Activated T-cell treated with anti-CD3 and anti-CD28 coated beads, Interleukin-2, amount 50 U/mL, for 24 hours (primary cell): ENCODE data around the gene EXOC3.
"Not testable (repeated sequence)": the region's sequence is repeated elsewhere in the genome, so short reads cannot be mapped to it uniquely, and the experiment has no call there.

Experiments
- DNase-seq: peaks from one replicate; pipeline ENCODE4 v3.0.0-alpha.2; 2020
- H3K27ac Mint-ChIP-seq: 2 replicates; pipeline ENCODE4 v1.8.0; 2020; ENCODE audit warnings: mild to moderate bottlenecking, mixed read lengths
- H3K27me3 Mint-ChIP-seq: 2 replicates; pipeline ENCODE4 v1.8.0; 2020; ENCODE audit warnings: mixed read lengths
- H3K36me3 Mint-ChIP-seq: 2 replicates; pipeline ENCODE4 v1.8.0; 2020; ENCODE audit warnings: low read depth, mixed read lengths
- H3K4me1 Mint-ChIP-seq: 2 replicates; pipeline ENCODE4 v1.8.0; 2020; ENCODE audit warnings: low read depth, mixed read lengths
- H3K4me3 Mint-ChIP-seq: 2 replicates; pipeline ENCODE4 v1.8.0; 2020; ENCODE audit warnings: mild to moderate bottlenecking, moderate library complexity, mixed read lengths
- H3K9me3 Mint-ChIP-seq: 2 replicates; pipeline ENCODE4 v1.8.0; 2020; ENCODE audit warnings: mixed read lengths

EXOC3 gene

GRCh38 chr5:402219-402614, 40.8 kb upstream of the EXOC3 start:
- peaks cover 28% of the 10 kb centered on the region for H3K36me3 Mint-ChIP-seq
- H3K27me3 Mint-ChIP-seq: peaks cover 46% of the 10 kb centered on the region
- not testable (repeated sequence) for H3K27ac Mint-ChIP-seq, H3K4me3 Mint-ChIP-seq, H3K9me3 Mint-ChIP-seq, DNase-seq
- H3K4me1 Mint-ChIP-seq: peaks cover 47% of the 10 kb centered on the region

- Mint-ChIP-seq H3K9me3 (no peaks in the 10 kb centered on the region), H3K4me3 (no peak overlapping the region), H3K27ac (peak overlapping the region; percentile 32), H3K36me3 (peaks cover 28% of the 10 kb centered on the region), H3K4me1 (peaks cover 47% of the 10 kb centered on the region), H3K27me3 (peaks cover 46% of the 10 kb centered on the region)
- DNase-seq: peak; percentile 35
Measured at GRCh38 chr5:402615-403359, 40.2 kb upstream of the EXOC3 start.

GRCh38 chr5:403995-404394, 39.0 kb upstream of the EXOC3 start:
- Mint-ChIP-seq H3K4me1 (peaks cover 40% of the 10 kb centered on the region), H3K4me3 (no peak overlapping the region), H3K27ac (no peak overlapping the region), H3K36me3 (peaks cover 28% of the 10 kb centered on the region), H3K27me3 (peaks cover 46% of the 10 kb centered on the region), H3K9me3 (no peaks in the 10 kb centered on the region)
- no peak for DNase-seq

GRCh38 chr5:404666-405241, 38.2 kb upstream of the EXOC3 start:
- Mint-ChIP-seq H3K27me3 (peaks cover 41% of the 10 kb centered on the region), H3K9me3 (no peaks in the 10 kb centered on the region), H3K4me3 (no peak overlapping the region), H3K36me3 (peaks cover 22% of the 10 kb centered on the region), H3K27ac (no peak overlapping the region), H3K4me1 (peaks cover 34% of the 10 kb centered on the region)
- DNase-seq: no peak

- H3K4me1 Mint-ChIP-seq: peaks cover 27% of the 10 kb centered on the region
- H3K36me3 Mint-ChIP-seq: peaks cover 16% of the 10 kb centered on the region
- H3K27me3 Mint-ChIP-seq: peaks cover 34% of the 10 kb centered on the region
- H3K9me3 Mint-ChIP-seq: no peaks in the 10 kb centered on the region
- no peak for DNase-seq
- no peak overlapping the region for H3K4me3 Mint-ChIP-seq
- no peak overlapping the region for H3K27ac Mint-ChIP-seq
Measured at GRCh38 chr5:405421-405820, 37.6 kb upstream of the EXOC3 start.

- Mint-ChIP-seq H3K27ac (no peak overlapping the region), H3K4me3 (no peak overlapping the region), H3K9me3 (no peaks in the 10 kb centered on the region), H3K36me3 (peaks cover 13% of the 10 kb centered on the region), H3K4me1 (peaks cover 28% of the 10 kb centered on the region), H3K27me3 (peaks cover 30% of the 10 kb centered on the region)
- DNase-seq: no peak
Measured at GRCh38 chr5:406041-406440, 36.9 kb upstream of the EXOC3 start.

GRCh38 chr5:407051-407450, 35.9 kb upstream of the EXOC3 start:
- H3K9me3 Mint-ChIP-seq: no peaks in the 10 kb centered on the region
- H3K36me3 Mint-ChIP-seq: peaks cover 4% of the 10 kb centered on the region
- DNase-seq: no peak
- H3K4me3 Mint-ChIP-seq: no peak overlapping the region
- H3K27me3 Mint-ChIP-seq: peaks cover 20% of the 10 kb centered on the region
- H3K4me1 Mint-ChIP-seq: peaks cover 29% of the 10 kb centered on the region
- no peak overlapping the region for H3K27ac Mint-ChIP-seq

- Mint-ChIP-seq H3K4me3 (no peak overlapping the region), H3K9me3 (no peaks in the 10 kb centered on the region), H3K27ac (no peak overlapping the region), H3K4me1 (peaks cover 28% of the 10 kb centered on the region), H3K36me3 (peaks cover 3% of the 10 kb centered on the region), H3K27me3 (peaks cover 17% of the 10 kb centered on the region)
- DNase-seq: no peak
Measured at GRCh38 chr5:407801-408268, 35.1 kb upstream of the EXOC3 start.

- no peak for DNase-seq
- peaks cover 3% of the 10 kb centered on the region for H3K27me3 Mint-ChIP-seq
- H3K9me3 Mint-ChIP-seq: no peaks in the 10 kb centered on the region
- H3K4me1 Mint-ChIP-seq: peaks cover 28% of the 10 kb centered on the region
- peak overlapping the region; percentile 42 for H3K27ac Mint-ChIP-seq
- H3K36me3 Mint-ChIP-seq: no peaks in the 10 kb centered on the region
- no peak overlapping the region for H3K4me3 Mint-ChIP-seq
Measured at GRCh38 chr5:410911-411517, 32.0 kb upstream of the EXOC3 start.

- Mint-ChIP-seq H3K9me3 (no peaks in the 10 kb centered on the region), H3K4me3 (no peak overlapping the region), H3K4me1 (peaks cover 34% of the 10 kb centered on the region), H3K36me3 (no peaks in the 10 kb centered on the region), H3K27me3 (peaks cover 3% of the 10 kb centered on the region), H3K27ac (peak overlapping the region; percentile 70)
- peak; percentile 51 for DNase-seq
Measured at GRCh38 chr5:411728-412127, 31.2 kb upstream of the EXOC3 start.

- peaks cover 35% of the 10 kb centered on the region for H3K4me1 Mint-ChIP-seq
- H3K4me3 Mint-ChIP-seq, H3K27ac Mint-ChIP-seq, H3K36me3 Mint-ChIP-seq, H3K9me3 Mint-ChIP-seq, H3K27me3 Mint-ChIP-seq: not testable (repeated sequence)
- DNase-seq: peak; percentile 28
Measured at GRCh38 chr5:414991-415927, 27.7 kb upstream of the EXOC3 start.

GRCh38 chr5:415928-416635, 26.9 kb upstream of the EXOC3 start:
- DNase-seq: peak; percentile 33
- H3K27ac Mint-ChIP-seq: peak overlapping the region; percentile 37
- no peak overlapping the region for H3K4me3 Mint-ChIP-seq
- H3K4me1 Mint-ChIP-seq: peaks cover 30% of the 10 kb centered on the region
- H3K36me3 Mint-ChIP-seq: peaks cover 11% of the 10 kb centered on the region
- H3K9me3 Mint-ChIP-seq: no peaks in the 10 kb centered on the region
- peaks cover 3% of the 10 kb centered on the region for H3K27me3 Mint-ChIP-seq

- DNase-seq: no peak
- Mint-ChIP-seq H3K4me3 (no peak overlapping the region), H3K27ac (peak overlapping the region; percentile 37), H3K27me3 (peaks cover 3% of the 10 kb centered on the region), H3K4me1 (peaks cover 25% of the 10 kb centered on the region), H3K9me3 (no peaks in the 10 kb centered on the region), H3K36me3 (peaks cover 11% of the 10 kb centered on the region)
Measured at GRCh38 chr5:416636-416960, 26.4 kb upstream of the EXOC3 start.
